ENCODE results near the gene ST3GAL6. TPM values are rescaled to one million over a fixed set of nuclear protein-coding genes. Genes with fewer than 3 reads are reported as not detected.

The ST3GAL6 gene
- total and polyA plus RNA-seq, 2 of the 8 experiments (the other 6 are each of a cell fraction or from before 2014, with no cell fraction given): 3.3 to 6.1 TPM

GRCh38 chr3:98746122-98746521 lies 17.0 kb upstream of the ST3GAL6 start (continued):
- no peak for TF ChIP-seq BCL11A (IDR thresholded peaks at IDR 0.05; ENCODE audit: low read depth in 2 of 2, low read length in 2 of 2)
- no peak for TF ChIP-seq HDAC2 (IDR thresholded peaks at IDR 0.05; ENCODE audit: borderline replicate concordance in 1 of 2, low read depth in 2 of 2, low read length in 2 of 2)
- no peak for TF ChIP-seq CHD1 (IDR thresholded peaks at IDR 0.05; ENCODE audit: low read depth, low read length)
- TF ChIP-seq YY1 (IDR thresholded peaks at IDR 0.05; ENCODE audit: low read depth, low read length): no peak
- TF ChIP-seq, protein P1, sequence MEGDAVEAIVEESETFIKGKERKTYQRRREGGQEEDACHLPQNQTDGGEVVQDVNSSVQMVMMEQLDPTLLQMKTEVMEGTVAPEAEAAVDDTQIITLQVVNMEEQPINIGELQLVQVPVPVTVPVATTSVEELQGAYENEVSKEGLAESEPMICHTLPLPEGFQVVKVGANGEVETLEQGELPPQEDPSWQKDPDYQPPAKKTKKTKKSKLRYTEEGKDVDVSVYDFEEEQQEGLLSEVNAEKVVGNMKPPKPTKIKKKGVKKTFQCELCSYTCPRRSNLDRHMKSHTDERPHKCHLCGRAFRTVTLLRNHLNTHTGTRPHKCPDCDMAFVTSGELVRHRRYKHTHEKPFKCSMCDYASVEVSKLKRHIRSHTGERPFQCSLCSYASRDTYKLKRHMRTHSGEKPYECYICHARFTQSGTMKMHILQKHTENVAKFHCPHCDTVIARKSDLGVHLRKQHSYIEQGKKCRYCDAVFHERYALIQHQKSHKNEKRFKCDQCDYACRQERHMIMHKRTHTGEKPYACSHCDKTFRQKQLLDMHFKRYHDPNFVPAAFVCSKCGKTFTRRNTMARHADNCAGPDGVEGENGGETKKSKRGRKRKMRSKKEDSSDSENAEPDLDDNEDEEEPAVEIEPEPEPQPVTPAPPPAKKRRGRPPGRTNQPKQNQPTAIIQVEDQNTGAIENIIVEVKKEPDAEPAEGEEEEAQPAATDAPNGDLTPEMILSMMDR (IDR thresholded peaks at IDR 0.05; ENCODE audit: control extremely low read depth in 1 of 3, insufficient read depth in 1 of 3, low read depth in 1 of 3, low read length in 3 of 3): no peak
